HepG2 (cell line): ENCODE data around the gene GPS1. TPM values are rescaled to one million over a fixed set of nuclear protein-coding genes. Genes with fewer than 3 reads are reported as not detected.

Experiments used
- ATF1 ChIP-seq: IDR thresholded peaks from 2 replicates; pipeline ENCODE4 v1.6.1; 2016; ENCODE audit warnings: mild to moderate bottlenecking, control low read depth
- GFI1 ChIP-seq: sonication (generic); formaldehyde crosslinking; IDR thresholded peaks from 2 replicates; pipeline ENCODE4 v1.5.0; 2020; ENCODE audit warnings: missing genetic modification reagents, mild to moderate bottlenecking, borderline replicate concordance
- GPN1 ChIP-seq: sonication (generic); formaldehyde crosslinking; IDR thresholded peaks from 2 replicates; pipeline ENCODE4 v1.5.1; 2020; ENCODE audit warnings: missing genetic modification reagents, borderline replicate concordance
- HES4 ChIP-seq: sonication (generic); formaldehyde crosslinking; IDR thresholded peaks from 2 replicates; pipeline ENCODE4 v1.9.0; 2021; ENCODE audit warnings: mild to moderate bottlenecking, missing genetic modification reagents, borderline replicate concordance
- KDM5B ChIP-seq: sonication (generic); formaldehyde crosslinking; IDR thresholded peaks from 2 replicates; pipeline ENCODE4 v1.4.0; 2020; ENCODE audit warnings: missing genetic modification reagents, mild to moderate bottlenecking, borderline replicate concordance
- NFE2L2 ChIP-seq: fragments of 150-350 bp; IDR thresholded peaks from 2 replicates; pipeline ENCODE4 v1.6.1; 2014; ENCODE audit warnings: low read length
- NFKB2 ChIP-seq: sonication (generic); formaldehyde crosslinking; IDR thresholded peaks from 2 replicates; pipeline ENCODE4 v1.4.0; 2020; ENCODE audit warnings: missing genetic modification reagents, borderline replicate concordance
- PLRG1 ChIP-seq: fragments of 450-650 bp; conservative IDR thresholded peaks from 2 replicates; pipeline ENCODE4 v1.6.1; 2016
- POLR2G ChIP-seq: fragments of 200-400 bp; formaldehyde crosslinking; IDR thresholded peaks from 2 replicates; pipeline ENCODE4 v1.6.1; 2018; ENCODE audit warnings: mild to moderate bottlenecking, low read depth, low read length, moderate library complexity
- SRF ChIP-seq: IDR thresholded peaks from 2 replicates; pipeline ENCODE4 v1.6.1; 2011; ENCODE audit warnings: mild to moderate bottlenecking, low read depth, low read length, moderate library complexity
- ZBTB38 ChIP-seq: sonication (generic); formaldehyde crosslinking; IDR thresholded peaks from 2 replicates; pipeline ENCODE4 v1.5.1; 2020; ENCODE audit warnings: mild to moderate bottlenecking, missing genetic modification reagents
- ZNF121 ChIP-seq: sonication (generic); formaldehyde crosslinking; IDR thresholded peaks from 2 replicates; pipeline ENCODE4 v1.5.0; 2020; ENCODE audit warnings: mild to moderate bottlenecking, missing genetic modification reagents
- ZNF260 ChIP-seq: sonication (generic); formaldehyde crosslinking; IDR thresholded peaks from 2 replicates; pipeline ENCODE4 v1.4.0; 2020; ENCODE audit warnings: missing genetic modification reagents, low read depth, mild to moderate bottlenecking, borderline replicate concordance
- ZNF350 ChIP-seq: sonication (generic); formaldehyde crosslinking; IDR thresholded peaks from 2 replicates; pipeline ENCODE4 v1.4.0; 2020; ENCODE audit warnings: mild to moderate bottlenecking, low read depth, missing genetic modification reagents, borderline replicate concordance
- ZNF709 ChIP-seq: sonication (generic); formaldehyde crosslinking; IDR thresholded peaks from 2 replicates; pipeline ENCODE4 v1.5.0; 2020; ENCODE audit warnings: mild to moderate bottlenecking, missing genetic modification reagents
- ZNF773 ChIP-seq: sonication (generic); formaldehyde crosslinking; IDR thresholded peaks from 2 replicates; pipeline ENCODE4 v1.4.0; 2020; ENCODE audit warnings: missing genetic modification reagents, borderline replicate concordance
- polyA plus RNA-seq, 8 experiments: library from polyadenylated mRNA; depleted of rRNA in 3 of 8; stranded (reverse) in 7 of 8; unstranded in 1 of 8; fragments of >200 nt; fragmentation: Illumina TruSeq in 4 of 8; extraction: Trizol in 4 of 8; gene quantifications; 2 replicates each; pipeline versions ENCODE4 v1.2.1 to v1.2.3, GENCODE V29; 2011 to 2016; ENCODE audit warnings: low read depth in 4 of 8, missing spikeins in 1 of 8, mixed read lengths in 1 of 8; ENCODE audit not compliant: insufficient read depth in 1 of 8
- total RNA-seq, 5 experiments: library from RNA; depleted of rRNA; stranded (reverse); fragments of >200 nt; fragmentation: Illumina TruSeq; extraction: Trizol; gene quantifications; 2 replicates each; pipeline ENCODE4 v1.2.3, GENCODE V29; 2016; ENCODE audit warnings: low read depth in 1 of 5
- TF ChIP-seq, protein P1 (sequence below): sonication (generic); formaldehyde crosslinking; conservative IDR thresholded peaks from 2 replicates; pipeline ENCODE4 v1.5.0; 2020; ENCODE audit warnings: missing genetic modification reagents
- TF ChIP-seq, protein P2 (sequence below): sonication (generic); formaldehyde crosslinking; IDR thresholded peaks from 2 replicates; pipeline ENCODE4 v1.4.0; 2020; ENCODE audit warnings: missing genetic modification reagents
- TF ChIP-seq, protein P3 (sequence below): sonication (generic); formaldehyde crosslinking; IDR thresholded peaks from 2 replicates; pipeline ENCODE4; 2020; ENCODE audit warnings: missing genetic modification reagents, mild to moderate bottlenecking, borderline replicate concordance
- TF ChIP-seq, protein P4 (sequence below): sonication (generic); formaldehyde crosslinking; IDR thresholded peaks from 2 replicates; pipeline ENCODE4 v1.9.0; 2021; ENCODE audit warnings: missing genetic modification reagents, mild to moderate bottlenecking, borderline replicate concordance
- TF ChIP-seq, protein P5 (sequence below): sonication (generic); formaldehyde crosslinking; IDR thresholded peaks from 2 replicates; pipeline ENCODE4 v1.4.0; 2020; ENCODE audit warnings: mild to moderate bottlenecking, missing genetic modification reagents

GPS1 gene
- total and polyA plus RNA-seq, 2 of the 13 experiments (the other 11 are each of a cell fraction or from before 2014, with no cell fraction given): 124 to 128 TPM

DNA sequence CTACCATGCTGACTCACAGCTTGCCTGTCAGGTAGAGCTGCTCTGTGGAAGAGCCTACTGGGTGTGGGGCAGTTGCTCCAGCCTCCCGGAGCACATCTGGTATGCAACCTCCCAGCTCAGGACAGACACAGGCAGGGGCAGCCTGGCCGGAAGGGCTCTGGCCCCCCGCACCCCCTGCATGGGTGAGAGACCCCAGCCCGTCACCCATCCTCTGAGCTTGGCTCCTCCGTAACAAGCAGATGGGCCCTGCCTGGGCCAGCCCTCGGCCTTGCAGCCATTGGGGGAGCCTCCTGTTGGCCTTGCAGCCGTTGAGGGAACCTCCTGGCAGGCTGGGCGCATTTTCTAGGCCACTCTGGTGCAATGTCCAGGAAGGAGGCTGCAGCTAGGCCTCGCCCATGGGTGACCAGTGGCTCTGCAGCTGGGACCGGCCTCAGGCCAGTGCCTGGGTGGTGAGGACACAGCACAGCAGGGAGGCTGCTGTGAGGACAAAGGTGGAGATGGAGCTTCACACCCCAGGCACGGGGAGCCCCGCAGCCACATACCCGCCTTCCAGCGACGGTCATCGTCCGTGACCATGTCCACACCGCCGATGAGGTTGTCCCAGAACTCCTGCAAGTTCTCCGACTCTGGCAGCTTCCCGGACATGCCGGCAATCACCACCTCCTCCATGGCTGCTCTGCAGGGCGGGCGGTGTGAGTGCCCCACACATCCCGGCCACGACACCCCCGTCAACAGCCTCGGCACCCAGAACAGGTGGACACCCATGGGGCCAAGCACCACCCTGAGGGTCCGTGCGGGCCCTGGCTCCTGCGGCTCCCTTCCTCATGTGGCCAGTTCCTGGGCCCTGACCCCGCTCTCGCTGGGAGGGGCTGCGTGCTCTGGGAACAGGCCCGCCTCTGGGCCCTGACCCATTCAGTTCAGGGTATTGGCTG lies 44.3 kb downstream of the GPS1 start (continued):
- TF ChIP-seq ZNF260 (CRISPR knock-in tag): no peak
- TF ChIP-seq, protein P1, sequence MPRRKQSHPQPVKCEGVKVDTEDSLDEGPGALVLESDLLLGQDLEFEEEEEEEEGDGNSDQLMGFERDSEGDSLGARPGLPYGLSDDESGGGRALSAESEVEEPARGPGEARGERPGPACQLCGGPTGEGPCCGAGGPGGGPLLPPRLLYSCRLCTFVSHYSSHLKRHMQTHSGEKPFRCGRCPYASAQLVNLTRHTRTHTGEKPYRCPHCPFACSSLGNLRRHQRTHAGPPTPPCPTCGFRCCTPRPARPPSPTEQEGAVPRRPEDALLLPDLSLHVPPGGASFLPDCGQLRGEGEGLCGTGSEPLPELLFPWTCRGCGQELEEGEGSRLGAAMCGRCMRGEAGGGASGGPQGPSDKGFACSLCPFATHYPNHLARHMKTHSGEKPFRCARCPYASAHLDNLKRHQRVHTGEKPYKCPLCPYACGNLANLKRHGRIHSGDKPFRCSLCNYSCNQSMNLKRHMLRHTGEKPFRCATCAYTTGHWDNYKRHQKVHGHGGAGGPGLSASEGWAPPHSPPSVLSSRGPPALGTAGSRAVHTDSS (CRISPR knock-in tag): no peak
- no peak; the same call in 1 of the 2 replicates for TF ChIP-seq ZNF121 (CRISPR knock-in tag)
- no peak; the same call in none of the 2 replicates for TF ChIP-seq HES4 (CRISPR knock-in tag)
- no peak for TF ChIP-seq NFE2L2
- TF ChIP-seq POLR2G: no peak; the same call in 1 of the 2 replicates
- no peak; the same call in 1 of the 2 replicates for TF ChIP-seq ZNF773 (CRISPR knock-in tag)
- no peak for TF ChIP-seq SRF
- 0 out of 2 replicates have a peak, but pooled peaks have one; percentile 8 for TF ChIP-seq ZNF350
- TF ChIP-seq ZNF709 (CRISPR knock-in tag): 0 out of 2 replicates have a peak, but pooled peaks have one; percentile 7
- TF ChIP-seq, protein P2, sequence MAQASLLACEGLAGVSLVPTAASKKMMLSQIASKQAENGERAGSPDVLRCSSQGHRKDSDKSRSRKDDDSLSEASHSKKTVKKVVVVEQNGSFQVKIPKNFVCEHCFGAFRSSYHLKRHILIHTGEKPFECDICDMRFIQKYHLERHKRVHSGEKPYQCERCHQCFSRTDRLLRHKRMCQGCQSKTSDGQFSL (CRISPR knock-in tag): 0 out of 2 replicates have a peak, but pooled peaks have one; percentile 20
- TF ChIP-seq ZBTB38 (CRISPR knock-in tag): peak; percentile 18; the same call in 1 of the 2 replicates
- TF ChIP-seq, protein P3, sequence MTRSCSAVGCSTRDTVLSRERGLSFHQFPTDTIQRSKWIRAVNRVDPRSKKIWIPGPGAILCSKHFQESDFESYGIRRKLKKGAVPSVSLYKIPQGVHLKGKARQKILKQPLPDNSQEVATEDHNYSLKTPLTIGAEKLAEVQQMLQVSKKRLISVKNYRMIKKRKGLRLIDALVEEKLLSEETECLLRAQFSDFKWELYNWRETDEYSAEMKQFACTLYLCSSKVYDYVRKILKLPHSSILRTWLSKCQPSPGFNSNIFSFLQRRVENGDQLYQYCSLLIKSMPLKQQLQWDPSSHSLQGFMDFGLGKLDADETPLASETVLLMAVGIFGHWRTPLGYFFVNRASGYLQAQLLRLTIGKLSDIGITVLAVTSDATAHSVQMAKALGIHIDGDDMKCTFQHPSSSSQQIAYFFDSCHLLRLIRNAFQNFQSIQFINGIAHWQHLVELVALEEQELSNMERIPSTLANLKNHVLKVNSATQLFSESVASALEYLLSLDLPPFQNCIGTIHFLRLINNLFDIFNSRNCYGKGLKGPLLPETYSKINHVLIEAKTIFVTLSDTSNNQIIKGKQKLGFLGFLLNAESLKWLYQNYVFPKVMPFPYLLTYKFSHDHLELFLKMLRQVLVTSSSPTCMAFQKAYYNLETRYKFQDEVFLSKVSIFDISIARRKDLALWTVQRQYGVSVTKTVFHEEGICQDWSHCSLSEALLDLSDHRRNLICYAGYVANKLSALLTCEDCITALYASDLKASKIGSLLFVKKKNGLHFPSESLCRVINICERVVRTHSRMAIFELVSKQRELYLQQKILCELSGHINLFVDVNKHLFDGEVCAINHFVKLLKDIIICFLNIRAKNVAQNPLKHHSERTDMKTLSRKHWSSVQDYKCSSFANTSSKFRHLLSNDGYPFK (CRISPR knock-in tag): no peak
- TF ChIP-seq, protein P4, sequence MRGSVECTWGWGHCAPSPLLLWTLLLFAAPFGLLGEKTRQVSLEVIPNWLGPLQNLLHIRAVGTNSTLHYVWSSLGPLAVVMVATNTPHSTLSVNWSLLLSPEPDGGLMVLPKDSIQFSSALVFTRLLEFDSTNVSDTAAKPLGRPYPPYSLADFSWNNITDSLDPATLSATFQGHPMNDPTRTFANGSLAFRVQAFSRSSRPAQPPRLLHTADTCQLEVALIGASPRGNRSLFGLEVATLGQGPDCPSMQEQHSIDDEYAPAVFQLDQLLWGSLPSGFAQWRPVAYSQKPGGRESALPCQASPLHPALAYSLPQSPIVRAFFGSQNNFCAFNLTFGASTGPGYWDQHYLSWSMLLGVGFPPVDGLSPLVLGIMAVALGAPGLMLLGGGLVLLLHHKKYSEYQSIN (CRISPR knock-in tag): no peak
- no peak for TF ChIP-seq NFKB2 (CRISPR knock-in tag)
- peak; percentile 8; the same call in 1 of the 2 replicates for TF ChIP-seq KDM5B (CRISPR knock-in tag)
- TF ChIP-seq GPN1 (CRISPR knock-in tag): no peak
- no peak for TF ChIP-seq ATF1 (CRISPR knock-in tag)
- TF ChIP-seq PLRG1: no peak
- no peak for TF ChIP-seq GFI1 (CRISPR knock-in tag)
- TF ChIP-seq, protein P5, sequence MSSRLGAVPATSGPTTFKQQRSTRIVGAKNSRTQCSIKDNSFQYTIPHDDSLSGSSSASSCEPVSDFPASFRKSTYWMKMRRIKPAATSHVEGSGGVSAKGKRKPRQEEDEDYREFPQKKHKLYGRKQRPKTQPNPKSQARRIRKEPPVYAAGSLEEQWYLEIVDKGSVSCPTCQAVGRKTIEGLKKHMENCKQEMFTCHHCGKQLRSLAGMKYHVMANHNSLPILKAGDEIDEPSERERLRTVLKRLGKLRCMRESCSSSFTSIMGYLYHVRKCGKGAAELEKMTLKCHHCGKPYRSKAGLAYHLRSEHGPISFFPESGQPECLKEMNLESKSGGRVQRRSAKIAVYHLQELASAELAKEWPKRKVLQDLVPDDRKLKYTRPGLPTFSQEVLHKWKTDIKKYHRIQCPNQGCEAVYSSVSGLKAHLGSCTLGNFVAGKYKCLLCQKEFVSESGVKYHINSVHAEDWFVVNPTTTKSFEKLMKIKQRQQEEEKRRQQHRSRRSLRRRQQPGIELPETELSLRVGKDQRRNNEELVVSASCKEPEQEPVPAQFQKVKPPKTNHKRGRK (CRISPR knock-in tag): no peak
